Neural progenitor cell (in vitro differentiated cells): Measurements from ENCODE around the gene KRT12.

Experiments
- CTCF ChIP-seq: fragments of 200-600 bp; sonication (generic); IDR thresholded peaks from 2 replicates; pipeline ENCODE4 v1.5.1; 2017; ENCODE audit warnings: antibody characterized with exemption, mild to moderate bottlenecking
- EZH2 ChIP-seq: fragments of 200-600 bp; sonication (generic); IDR thresholded peaks from 2 replicates; pipeline ENCODE4 v1.6.1; 2017; ENCODE audit warnings: antibody characterized with exemption, mild to moderate bottlenecking, moderate library complexity

- TF ChIP-seq EZH2 (no peak), CTCF (no peak)
These were observed 12.0 kb upstream of the KRT12 start for GRCh38 chr17:40879026-40879425.
